ENCODE results near the gene SRRM1. TPM values are rescaled to one million over a fixed set of nuclear protein-coding genes. Genes with fewer than 3 reads are reported as not detected.

Gene SRRM1, protein sequence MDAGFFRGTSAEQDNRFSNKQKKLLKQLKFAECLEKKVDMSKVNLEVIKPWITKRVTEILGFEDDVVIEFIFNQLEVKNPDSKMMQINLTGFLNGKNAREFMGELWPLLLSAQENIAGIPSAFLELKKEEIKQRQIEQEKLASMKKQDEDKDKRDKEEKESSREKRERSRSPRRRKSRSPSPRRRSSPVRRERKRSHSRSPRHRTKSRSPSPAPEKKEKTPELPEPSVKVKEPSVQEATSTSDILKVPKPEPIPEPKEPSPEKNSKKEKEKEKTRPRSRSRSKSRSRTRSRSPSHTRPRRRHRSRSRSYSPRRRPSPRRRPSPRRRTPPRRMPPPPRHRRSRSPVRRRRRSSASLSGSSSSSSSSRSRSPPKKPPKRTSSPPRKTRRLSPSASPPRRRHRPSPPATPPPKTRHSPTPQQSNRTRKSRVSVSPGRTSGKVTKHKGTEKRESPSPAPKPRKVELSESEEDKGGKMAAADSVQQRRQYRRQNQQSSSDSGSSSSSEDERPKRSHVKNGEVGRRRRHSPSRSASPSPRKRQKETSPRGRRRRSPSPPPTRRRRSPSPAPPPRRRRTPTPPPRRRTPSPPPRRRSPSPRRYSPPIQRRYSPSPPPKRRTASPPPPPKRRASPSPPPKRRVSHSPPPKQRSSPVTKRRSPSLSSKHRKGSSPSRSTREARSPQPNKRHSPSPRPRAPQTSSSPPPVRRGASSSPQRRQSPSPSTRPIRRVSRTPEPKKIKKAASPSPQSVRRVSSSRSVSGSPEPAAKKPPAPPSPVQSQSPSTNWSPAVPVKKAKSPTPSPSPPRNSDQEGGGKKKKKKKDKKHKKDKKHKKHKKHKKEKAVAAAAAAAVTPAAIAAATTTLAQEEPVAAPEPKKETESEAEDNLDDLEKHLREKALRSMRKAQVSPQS
- total RNA-seq: 100 to 1,000 TPM in 1 of 4 donors, 10 to 100 TPM in 3; 61.6 to 101 (median 89.0) TPM

GRCh38 chr1:24642481-24643362 lies at the start of gene SRRM1:
TSS of gene SRRM1 (plus strand) at chr1:24643302. CDS start at chr1:24643327, 25 bp downstream.
- DNase-seq (ENCODE audit: low spot score) (peak; percentile 92), ATAC-seq (ENCODE audit: low FRiP score) (peak; percentile 96)
- TF ChIP-seq, protein P1, sequence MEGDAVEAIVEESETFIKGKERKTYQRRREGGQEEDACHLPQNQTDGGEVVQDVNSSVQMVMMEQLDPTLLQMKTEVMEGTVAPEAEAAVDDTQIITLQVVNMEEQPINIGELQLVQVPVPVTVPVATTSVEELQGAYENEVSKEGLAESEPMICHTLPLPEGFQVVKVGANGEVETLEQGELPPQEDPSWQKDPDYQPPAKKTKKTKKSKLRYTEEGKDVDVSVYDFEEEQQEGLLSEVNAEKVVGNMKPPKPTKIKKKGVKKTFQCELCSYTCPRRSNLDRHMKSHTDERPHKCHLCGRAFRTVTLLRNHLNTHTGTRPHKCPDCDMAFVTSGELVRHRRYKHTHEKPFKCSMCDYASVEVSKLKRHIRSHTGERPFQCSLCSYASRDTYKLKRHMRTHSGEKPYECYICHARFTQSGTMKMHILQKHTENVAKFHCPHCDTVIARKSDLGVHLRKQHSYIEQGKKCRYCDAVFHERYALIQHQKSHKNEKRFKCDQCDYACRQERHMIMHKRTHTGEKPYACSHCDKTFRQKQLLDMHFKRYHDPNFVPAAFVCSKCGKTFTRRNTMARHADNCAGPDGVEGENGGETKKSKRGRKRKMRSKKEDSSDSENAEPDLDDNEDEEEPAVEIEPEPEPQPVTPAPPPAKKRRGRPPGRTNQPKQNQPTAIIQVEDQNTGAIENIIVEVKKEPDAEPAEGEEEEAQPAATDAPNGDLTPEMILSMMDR (IDR thresholded peaks at IDR 0.05): no peak

- no peak for DNase-seq (ENCODE audit: low spot score)
- TF ChIP-seq, protein P1 (IDR thresholded peaks at IDR 0.05): no peak
- no peak for ATAC-seq (ENCODE audit: low FRiP score)
Measured at GRCh38 chr1:24594328-24594598, 48.8 kb upstream of the SRRM1 start.

- ATAC-seq (ENCODE audit: low FRiP score): no peak
Measured at GRCh38 chr1:24596401-24596880, 46.7 kb upstream of the SRRM1 start.

DNA sequence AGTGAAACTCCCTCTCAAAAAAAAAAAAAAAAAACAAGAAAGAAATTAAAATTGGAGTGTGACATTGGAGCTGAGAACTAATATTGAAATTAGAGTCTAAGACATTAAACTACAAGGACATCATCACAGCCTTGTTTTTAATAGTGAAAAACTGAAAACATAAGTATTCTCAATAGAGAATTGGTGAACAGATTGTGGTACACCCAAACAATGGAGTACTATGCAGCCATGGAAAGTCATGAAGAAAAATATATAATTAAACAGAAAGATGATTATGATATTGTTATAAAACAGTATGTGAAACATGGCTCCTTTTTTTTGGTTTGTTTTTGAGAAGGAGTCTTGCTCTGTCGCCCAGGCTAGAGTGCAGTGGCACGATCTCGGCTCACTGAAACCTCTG lies 43.8 kb upstream of the SRRM1 start:
- DNase-seq (ENCODE audit: low spot score) (no peak), ATAC-seq (ENCODE audit: low FRiP score) (no peak)
- TF ChIP-seq, protein P1 (IDR thresholded peaks at IDR 0.05): no peak

More at GRCh38 chr1:24596401-24596880, 46.7 kb upstream of the SRRM1 start:
- TF ChIP-seq, protein P1 (IDR thresholded peaks at IDR 0.05): no peak
- no peak for DNase-seq (ENCODE audit: low spot score)

DNA sequence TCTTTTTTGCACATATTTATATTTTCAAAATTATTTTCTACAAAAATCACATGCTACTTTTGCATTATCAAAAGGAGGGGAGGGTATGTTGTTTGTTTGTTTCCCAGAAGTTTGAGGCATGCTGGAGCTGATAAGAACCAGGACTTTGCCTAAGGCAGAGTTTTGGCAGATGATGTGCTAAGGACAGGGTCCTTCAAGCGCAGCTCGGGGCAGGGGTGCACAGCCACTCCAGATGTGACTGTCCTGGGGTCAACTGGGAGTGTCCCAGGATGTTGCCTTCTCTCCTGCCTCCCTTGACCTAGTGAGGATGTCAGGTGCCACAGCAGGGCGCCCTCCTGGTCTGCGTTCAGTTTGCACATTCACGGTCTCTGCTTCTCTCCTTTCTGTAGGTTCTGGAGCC lies 42.6 kb upstream of the SRRM1 start:
- TF ChIP-seq, protein P1 (IDR thresholded peaks at IDR 0.05): no peak
- no peak for ATAC-seq (ENCODE audit: low FRiP score)
- no peak for DNase-seq (ENCODE audit: low spot score)

DNA sequence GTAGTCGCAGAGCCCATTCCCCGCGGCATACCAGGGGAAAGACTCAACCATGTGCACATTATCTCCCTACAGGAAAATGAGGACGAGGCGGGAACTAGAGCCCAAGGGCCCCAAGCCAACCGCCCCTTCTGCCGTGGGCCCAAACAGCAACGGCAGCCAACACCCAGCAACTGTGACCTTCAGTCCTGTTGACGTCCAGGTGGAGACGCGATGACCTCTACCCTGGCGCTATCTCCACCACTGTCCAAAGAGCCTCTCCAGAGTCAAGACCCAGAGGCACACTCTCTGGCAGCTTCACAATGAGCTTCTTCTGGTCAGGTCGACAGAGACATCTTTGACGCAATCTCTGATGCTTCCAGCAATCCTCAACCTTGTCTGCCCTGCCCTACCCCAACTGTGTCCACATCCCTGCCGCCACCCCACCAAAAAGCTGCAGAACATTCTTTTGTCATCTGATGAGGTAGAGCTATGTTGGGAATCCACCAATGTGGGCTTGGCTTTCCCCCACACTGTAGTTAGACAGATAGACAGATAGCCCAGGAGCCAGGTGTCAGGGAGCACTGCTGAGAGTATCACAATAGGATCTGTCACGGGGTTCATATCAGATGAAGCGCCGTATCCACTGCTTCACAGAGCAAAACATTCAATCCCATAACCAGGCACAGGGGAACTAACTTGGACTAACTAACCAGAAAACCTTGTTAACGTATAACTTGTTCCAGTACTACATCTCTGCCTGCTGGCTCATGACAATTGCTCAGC lies 37.4 kb upstream of the SRRM1 start:
- DNase-seq (ENCODE audit: low spot score) (no peak), ATAC-seq (ENCODE audit: low FRiP score) (no peak)
- TF ChIP-seq, protein P1 (IDR thresholded peaks at IDR 0.05): no peak
